Mesodermal cell (in vitro differentiated cells): ENCODE data around the gene GPA33.

Experiments
- H3K27ac ChIP-seq: 2 replicates; pipeline ENCODE4 v1.7.0; 2013; ENCODE audit warnings: mild to moderate bottlenecking, low read depth, low read length, moderate library complexity; ENCODE audit not compliant: severe bottlenecking
- H3K36me3 ChIP-seq: 2 replicates; pipeline ENCODE4 v1.7.1; 2013; ENCODE audit warnings: mild to moderate bottlenecking, low read length, moderate library complexity; ENCODE audit not compliant: control insufficient read depth, insufficient read depth
- H3K4me1 ChIP-seq: one replicate; pipeline ENCODE4 v1.7.1; 2013; ENCODE audit warnings: mild to moderate bottlenecking, low read length; ENCODE audit not compliant: insufficient read depth, control insufficient read depth, poor library complexity, severe bottlenecking
- H3K4me3 ChIP-seq: 2 replicates; pipeline ENCODE4 v1.7.0; 2013; ENCODE audit warnings: low read length, control low read depth, mild to moderate bottlenecking; ENCODE audit not compliant: insufficient read depth, poor library complexity, severe bottlenecking; ENCODE audit errors: extremely low read depth
- H3K9me3 ChIP-seq: 2 replicates; pipeline ENCODE4 v1.7.1; 2013; ENCODE audit warnings: mild to moderate bottlenecking, low read length, moderate library complexity; ENCODE audit not compliant: control insufficient read depth
- WGBS, 2 experiments: methylation state at CpG; one replicate each; pipeline ENCODE4 v1.1.5; 2013; ENCODE audit warnings: missing lambda C conversion rate in 2 of 2; ENCODE audit not compliant: insufficient coverage in 2 of 2; 5-methylcytosine and 5-hydroxymethylcytosine counted together

GPA33 gene

DNA sequence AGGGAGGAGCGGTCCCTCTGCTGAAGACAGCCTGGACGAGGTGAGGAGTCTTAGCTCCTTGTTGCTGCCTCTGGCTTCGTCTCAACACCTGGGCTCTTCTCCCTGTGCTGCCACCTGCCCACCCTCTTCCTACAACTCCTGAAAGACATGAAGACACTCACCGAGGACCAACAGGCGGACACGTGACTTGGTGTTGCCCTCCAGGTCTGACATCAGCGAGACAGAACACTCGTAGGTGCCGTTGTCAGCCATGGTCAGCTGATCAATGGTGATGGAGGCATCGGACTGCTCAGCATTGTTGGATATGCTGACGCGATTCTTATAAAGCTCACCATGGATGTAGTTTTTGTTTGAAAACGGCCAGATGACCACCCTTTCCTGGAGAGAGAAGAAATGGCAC is 21.4 kb downstream of the GPA33 start:
- Histone ChIP-seq H3K27ac (no peak overlapping the region), H3K9me3 (no peaks in the 10 kb centered on the region), H3K4me1 (no peaks in the 10 kb centered on the region), H3K4me3 (no peak overlapping the region), H3K36me3 (no peaks in the 10 kb centered on the region)
- WGBS, 2 experiments, result 87 to 97% methylated on average over 11 to 12 of the region's 13 CpGs

DNA sequence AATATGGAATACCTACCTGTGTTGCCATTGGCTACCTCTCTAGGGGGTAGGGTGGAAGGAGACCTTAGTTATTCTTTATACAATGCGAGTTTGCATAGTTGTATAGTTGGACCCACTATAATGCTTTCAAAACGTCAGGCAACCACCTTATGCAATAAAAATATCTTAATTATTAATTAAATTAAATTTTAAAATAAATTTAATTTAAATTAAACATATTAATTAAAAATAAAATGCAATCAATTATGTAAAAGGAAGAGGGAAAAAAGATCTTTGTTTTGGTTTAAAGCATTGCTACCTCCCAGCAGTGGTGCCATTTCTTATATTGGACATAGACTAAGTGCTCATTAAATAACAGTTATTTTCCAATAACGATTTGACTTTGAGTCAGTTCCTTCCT is 22.3 kb downstream of the GPA33 start:
- H3K9me3 ChIP-seq, result no peaks in the 10 kb centered on the region
- no peaks in the 10 kb centered on the region for H3K36me3 ChIP-seq
- no CpG with 5 or more reads among the region's 3 CpGs for WGBS, 2 experiments
- H3K4me1 ChIP-seq, result no peaks in the 10 kb centered on the region
- no peak overlapping the region for H3K27ac ChIP-seq
- no peak overlapping the region for H3K4me3 ChIP-seq

DNA sequence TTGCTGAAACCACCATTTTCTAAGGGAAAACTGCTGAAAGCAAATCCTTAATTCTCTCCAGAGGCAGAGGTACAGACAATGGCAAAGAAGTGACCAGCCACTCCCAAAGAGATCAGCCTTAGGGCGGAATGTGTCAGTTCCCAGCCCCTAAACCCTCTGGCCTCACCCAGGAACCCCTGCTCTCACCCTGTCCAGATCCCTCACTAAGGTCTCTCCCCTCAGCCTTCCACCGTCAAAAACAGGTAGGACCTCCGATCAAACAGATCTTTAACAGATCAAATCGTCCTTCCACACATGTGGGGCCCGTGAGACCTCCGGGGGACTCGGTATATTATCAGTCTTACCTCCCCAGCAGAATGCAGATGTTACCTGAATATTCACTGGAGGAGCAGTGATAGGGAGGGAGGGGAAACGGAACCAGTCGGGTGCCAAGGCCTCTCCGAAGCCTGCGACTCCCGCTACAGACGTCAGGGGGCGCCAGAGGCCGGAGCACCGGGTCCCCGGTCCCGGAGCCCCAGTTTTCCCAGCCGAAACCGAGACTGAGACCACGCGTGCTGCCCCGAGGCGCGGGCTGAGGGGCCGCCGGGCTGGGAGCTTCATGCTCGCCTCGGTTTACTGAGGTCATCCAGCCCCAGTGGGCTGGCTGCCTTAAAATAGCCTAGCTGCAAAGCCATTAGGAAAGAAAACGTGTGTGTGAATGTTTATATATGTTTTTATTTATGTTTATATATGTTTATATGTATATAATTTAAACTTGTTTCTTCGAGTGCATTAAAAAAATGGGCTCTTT is 23.6 kb downstream of the GPA33 start:
- no peaks in the 10 kb centered on the region for H3K9me3 ChIP-seq
- H3K36me3 ChIP-seq, result no peaks in the 10 kb centered on the region
- WGBS, 2 experiments, result 1 to 9% methylated on average over 20 to 22 of the region's 31 CpGs
- H3K4me3 ChIP-seq, result no peak overlapping the region
- H3K4me1 ChIP-seq, result no peaks in the 10 kb centered on the region
- no peak overlapping the region for H3K27ac ChIP-seq

DNA sequence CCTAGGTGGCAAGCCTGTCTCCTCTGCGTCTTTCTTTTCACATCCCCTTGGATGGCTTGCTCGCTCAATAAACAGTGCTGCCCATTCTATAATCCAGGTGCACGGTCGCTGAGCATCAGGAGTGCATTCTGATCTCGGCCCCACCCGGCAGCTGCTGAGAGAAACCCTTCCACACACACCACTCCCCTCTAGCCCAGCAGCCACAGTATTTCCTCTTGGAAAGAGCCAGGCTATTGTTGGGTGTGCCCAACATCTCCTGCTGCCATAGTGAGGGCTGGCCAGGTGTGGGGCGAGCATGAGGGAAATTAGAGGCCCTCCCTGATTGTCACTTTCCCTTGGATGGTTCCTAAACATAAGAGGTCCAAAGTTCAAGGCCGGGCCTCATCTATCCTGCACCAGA is 24.7 kb downstream of the GPA33 start:
- WGBS, 2 experiments, result 87 to 90% methylated on average over 6 to 7 of the region's 8 CpGs

DNA sequence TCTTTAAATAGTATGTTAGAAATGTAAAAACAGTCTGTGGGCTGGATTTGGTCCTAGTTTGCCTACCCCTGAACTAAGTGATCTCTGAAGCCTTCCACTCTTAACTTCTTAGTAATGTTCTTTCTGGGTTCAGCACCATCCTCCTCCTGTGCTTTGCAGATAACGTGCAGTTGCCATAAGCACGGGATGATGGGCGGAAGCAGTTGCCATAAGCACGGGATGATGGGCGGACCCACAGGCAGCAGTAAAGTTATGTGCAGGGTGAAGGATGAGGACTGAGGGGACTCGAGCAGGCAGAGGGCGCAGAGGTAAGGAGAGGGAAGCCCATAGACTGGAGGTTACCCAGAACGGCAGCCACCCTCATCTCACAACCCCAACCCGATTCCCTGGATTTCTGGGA is 25.6 kb downstream of the GPA33 start:
- Histone ChIP-seq H3K27ac (no peak overlapping the region), H3K4me1 (peaks cover under 1% of the 10 kb centered on the region), H3K4me3 (no peak overlapping the region), H3K36me3 (no peaks in the 10 kb centered on the region), H3K9me3 (no peaks in the 10 kb centered on the region)
- WGBS, 2 experiments, result 88 to 96% methylated on average over 5 to 8 of the region's 9 CpGs

More for the DNA sequence above, 24.7 kb downstream of the GPA33 start:
- Histone ChIP-seq H3K4me1 (no peaks in the 10 kb centered on the region), H3K4me3 (no peak overlapping the region), H3K27ac (no peak overlapping the region), H3K9me3 (no peaks in the 10 kb centered on the region), H3K36me3 (no peaks in the 10 kb centered on the region)

GRCh38 chr1:167061073-167061464 is 29.1 kb downstream of the GPA33 start:
- H3K9me3 ChIP-seq, result no peaks in the 10 kb centered on the region
- 98 to 100% methylated on average over 3 of the region's 3 CpGs for WGBS, 2 experiments

GRCh38 chr1:167060141-167061072 is 29.8 kb downstream of the GPA33 start:
- WGBS, 2 experiments, result 83 to 91% methylated on average over 9 to 10 of the region's 10 CpGs

More at GRCh38 chr1:167061073-167061464, 29.1 kb downstream of the GPA33 start:
- H3K4me1 ChIP-seq, result peaks cover 10% of the 10 kb centered on the region
- H3K27ac ChIP-seq, result no peak overlapping the region
- no peak overlapping the region for H3K4me3 ChIP-seq
- no peaks in the 10 kb centered on the region for H3K36me3 ChIP-seq

DNA sequence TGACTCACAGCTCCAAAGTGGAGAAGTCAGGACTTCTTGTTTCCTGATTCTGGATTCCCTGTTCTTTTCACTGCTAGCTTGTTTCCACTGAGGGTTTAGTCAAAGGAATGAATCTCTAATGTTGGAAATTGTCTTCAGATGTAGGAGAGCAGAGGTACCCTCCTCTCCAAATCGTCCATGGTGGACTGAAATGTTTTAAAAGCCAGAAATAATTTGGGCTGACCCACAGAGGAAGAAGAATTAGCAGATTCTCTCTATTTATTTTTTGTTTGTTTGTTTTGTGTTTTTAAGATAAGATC is 30.4 kb downstream of the GPA33 start:
- no peaks in the 10 kb centered on the region for H3K9me3 ChIP-seq
- 100% methylated on average over 1 of the region's 1 CpG; no CpG with 5 or more reads in 1 of the 2 experiments for WGBS, 2 experiments
- peaks cover 10% of the 10 kb centered on the region for H3K4me1 ChIP-seq
- no peaks in the 10 kb centered on the region for H3K36me3 ChIP-seq
- H3K4me3 ChIP-seq, result no peak overlapping the region
- no peak overlapping the region for H3K27ac ChIP-seq

More at GRCh38 chr1:167060141-167061072, 29.8 kb downstream of the GPA33 start:
- no peak overlapping the region for H3K27ac ChIP-seq
- H3K4me3 ChIP-seq, result no peak overlapping the region
- no peaks in the 10 kb centered on the region for H3K36me3 ChIP-seq
- no peaks in the 10 kb centered on the region for H3K9me3 ChIP-seq
- peaks cover 10% of the 10 kb centered on the region for H3K4me1 ChIP-seq

- WGBS, 2 experiments, result 25 to 30% methylated on average over 12 to 16 of the region's 17 CpGs
Measured at GRCh38 chr1:167059045-167059808, 30.9 kb downstream of the GPA33 start.

GRCh38 chr1:167057241-167057688 is 32.9 kb downstream of the GPA33 start:
- WGBS, 2 experiments, result 45 to 51% methylated on average over 2 to 6 of the region's 6 CpGs
- Histone ChIP-seq H3K4me3 (no peak overlapping the region), H3K36me3 (no peaks in the 10 kb centered on the region), H3K27ac (no peak overlapping the region), H3K4me1 (peaks cover 10% of the 10 kb centered on the region), H3K9me3 (no peaks in the 10 kb centered on the region)

More at GRCh38 chr1:167059045-167059808, 30.9 kb downstream of the GPA33 start:
- Histone ChIP-seq H3K27ac (no peak overlapping the region), H3K4me1 (peaks cover 10% of the 10 kb centered on the region), H3K36me3 (no peaks in the 10 kb centered on the region), H3K4me3 (no peak overlapping the region), H3K9me3 (no peaks in the 10 kb centered on the region)
